Lower lobe of right lung (tissue), 2 donors: ENCODE data around the gene DCST2. TPM values are rescaled to one million over a fixed set of nuclear protein-coding genes. Genes with fewer than 3 reads are reported as not detected.
A peak's percentile ranks its signal among the peaks of the same experiment; 100 is the strongest.

Experiments
- ATAC-seq, 2 donors: fragments of 200-7000 bp; cut with Tn5 transposase; one replicate each; pipeline ENCODE4 v1.9.1; 2020 to 2022; ENCODE audit warnings: mild to moderate bottlenecking in 2 of 2, moderate library complexity in 2 of 2
- DNase-seq: peaks from one replicate; pipeline ENCODE4 v3.0.0-alpha.2; 2020
- H3K27ac ChIP-seq: fragments of 200-600 bp; one replicate; pipeline ENCODE4 v1.8.0; 2022
- H3K27me3 ChIP-seq: fragments of 200-600 bp; one replicate; pipeline ENCODE4 v1.8.0; 2022; ENCODE audit warnings: low read depth
- H3K36me3 ChIP-seq: fragments of 200-600 bp; one replicate; pipeline ENCODE4 v1.8.0; 2022; ENCODE audit warnings: mild to moderate bottlenecking
- H3K4me1 ChIP-seq: fragments of 200-600 bp; one replicate; pipeline ENCODE4 v1.8.0; 2022
- H3K4me3 ChIP-seq: fragments of 200-600 bp; one replicate; pipeline ENCODE4 v1.8.0; 2022; ENCODE audit warnings: mild to moderate bottlenecking
- H3K9me3 ChIP-seq: fragments of 200-600 bp; one replicate; pipeline ENCODE4 v1.8.0; 2022
- CTCF ChIP-seq: fragments of 200-600 bp; IDR thresholded peaks from one replicate; pipeline ENCODE4 v1.8.0; 2022; ENCODE audit warnings: antibody characterized with exemption, mild to moderate bottlenecking
- intact Hi-C: fragments of 100-400 bp; cut with DNase I; formaldehyde crosslinking; loops from one replicate; pipeline ENCODE4 v1.11.0; 2022
- total RNA-seq: library from RNA; stranded (reverse); fragmentation: NEBNext Ultra II Directional; extraction: Animal tissue kit (Norgen Biotek cat#: 25700); gene quantifications from one replicate; pipeline ENCODE4 v1.2.1, GENCODE V29; 2021
- donor health status: DM: no; HTN: yes; CAD: no; lungs with severe emphysema.

DCST2 gene
- total RNA-seq, 1 donor from 2014 or later: 1.4 TPM

- Histone ChIP-seq H3K27me3 (no peaks in the 10 kb centered on the region), H3K27ac (peak overlapping the region; percentile 64), H3K4me3 (peak overlapping the region; percentile 55), H3K4me1 (peaks cover 20% of the 10 kb centered on the region), H3K9me3 (no peaks in the 10 kb centered on the region), H3K36me3 (peaks cover 7% of the 10 kb centered on the region)
- TF ChIP-seq CTCF: peak; percentile 52
- intact Hi-C loops: no loop called here
- DNase-seq (peak; percentile 89), ATAC-seq (peak; percentile 91 to 93)
Measured at GRCh38 chr1:155070721-155071569, 37.4 kb upstream of the DCST2 start.

- ATAC-seq (no peak), DNase-seq (no peak)
- no peaks in the 10 kb centered on the region for H3K27me3 ChIP-seq
- TF ChIP-seq CTCF: no peak
- peaks cover 20% of the 10 kb centered on the region for H3K4me1 ChIP-seq
- H3K27ac ChIP-seq: no peak overlapping the region
- peak overlapping the region; percentile 55 for H3K4me3 ChIP-seq
- no peaks in the 10 kb centered on the region for H3K9me3 ChIP-seq
- peaks cover 7% of the 10 kb centered on the region for H3K36me3 ChIP-seq
- intact Hi-C loops: no loop called here
Measured at GRCh38 chr1:155070158-155070621, 36.6 kb upstream of the DCST2 start.

- DNase-seq (no peak), ATAC-seq (no peak)
- Histone ChIP-seq H3K4me3 (no peak overlapping the region), H3K27ac (no peak overlapping the region), H3K4me1 (peaks cover 25% of the 10 kb centered on the region), H3K27me3 (no peaks in the 10 kb centered on the region), H3K9me3 (no peaks in the 10 kb centered on the region), H3K36me3 (peaks cover 7% of the 10 kb centered on the region)
- TF ChIP-seq CTCF: no peak
- intact Hi-C loops: no loop called here
Measured at GRCh38 chr1:155069551-155070157, 36.1 kb upstream of the DCST2 start.

GRCh38 chr1:155068599-155068998 lies 35.0 kb upstream of the DCST2 start:
- no peaks in the 10 kb centered on the region for H3K27me3 ChIP-seq
- H3K4me3 ChIP-seq: no peak overlapping the region
- TF ChIP-seq CTCF: no peak
- intact Hi-C loops: no loop called here
- ATAC-seq: no peak
- no peaks in the 10 kb centered on the region for H3K9me3 ChIP-seq
- H3K4me1 ChIP-seq: peaks cover 33% of the 10 kb centered on the region
- H3K36me3 ChIP-seq: peaks cover 7% of the 10 kb centered on the region
- no peak for DNase-seq
- no peak overlapping the region for H3K27ac ChIP-seq

GRCh38 chr1:155066777-155067176 lies 33.2 kb upstream of the DCST2 start:
- H3K27ac ChIP-seq: no peak overlapping the region
- DNase-seq: no peak
- H3K27me3 ChIP-seq: no peaks in the 10 kb centered on the region
- no peak for ATAC-seq
- H3K9me3 ChIP-seq: no peaks in the 10 kb centered on the region
- H3K4me3 ChIP-seq: no peak overlapping the region
- intact Hi-C loops: no loop called here
- TF ChIP-seq CTCF: no peak
- H3K36me3 ChIP-seq: peaks cover 12% of the 10 kb centered on the region
- H3K4me1 ChIP-seq: peaks cover 48% of the 10 kb centered on the region
